WERI-Rb-1 (cell line): ENCODE results near the gene KRT84.

Experiments
- DNase-seq: peaks from one replicate; pipeline ENCODE4 v3.0.0-alpha.2; 2020
- H3K27ac ChIP-seq: fragments of 250-450 bp; sonication (Bioruptor Pico); 2 replicates; pipeline ENCODE4 v1.5.1; 2020; ENCODE audit warnings: mild to moderate bottlenecking, moderate library complexity
- H3K27me3 ChIP-seq: fragments of 250-450 bp; sonication (Bioruptor Pico); 2 replicates; pipeline ENCODE4 v1.5.1; 2021; ENCODE audit warnings: mild to moderate bottlenecking, low read depth, moderate library complexity; ENCODE audit not compliant: insufficient read depth, severe bottlenecking
- H3K36me3 ChIP-seq: fragments of 250-450 bp; sonication (Bioruptor Pico); 2 replicates; pipeline ENCODE4 v1.5.1; 2020; ENCODE audit warnings: mild to moderate bottlenecking, moderate library complexity
- H3K4me3 ChIP-seq: 2 replicates; pipeline ENCODE4 v1.5.1; 2011; ENCODE audit warnings: low read depth, mild to moderate bottlenecking, control low read depth, low read length
- H3K9me3 ChIP-seq: fragments of 250-450 bp; sonication (Bioruptor Pico); 2 replicates; pipeline ENCODE4 v1.5.1; 2021; ENCODE audit warnings: mild to moderate bottlenecking, moderate library complexity; ENCODE audit not compliant: severe bottlenecking
- CTCF ChIP-seq: IDR thresholded peaks from 2 replicates; pipeline ENCODE4 v1.5.1; 2011; ENCODE audit warnings: low read depth, mild to moderate bottlenecking, control low read depth, inconsistent platforms, low read length

Gene KRT84

DNA sequence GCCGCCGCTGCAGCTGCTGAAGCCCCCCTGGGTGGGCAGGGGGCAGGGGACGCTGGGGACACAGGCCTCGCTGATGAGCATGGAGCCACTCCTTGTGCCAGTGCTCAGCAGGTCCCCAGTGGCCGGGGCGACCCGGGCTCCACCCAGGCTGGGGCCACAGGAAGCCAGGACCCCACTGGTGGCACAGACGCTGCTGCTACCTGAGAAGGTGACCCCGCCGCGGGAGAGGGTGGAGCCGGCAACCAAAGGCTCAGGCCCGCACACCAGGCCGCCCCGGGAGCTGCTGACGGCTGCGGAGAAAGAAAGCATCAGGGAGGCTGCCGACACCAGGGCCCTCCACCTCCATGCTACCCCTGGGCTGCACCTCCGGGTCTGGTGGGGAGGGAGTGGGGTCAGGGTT is 7.4 kb downstream of the KRT84 start:
- no peak overlapping the region for H3K27ac ChIP-seq
- H3K27me3 ChIP-seq = peaks cover 70% of the 10 kb centered on the region
- no peak for TF ChIP-seq CTCF

DNA sequence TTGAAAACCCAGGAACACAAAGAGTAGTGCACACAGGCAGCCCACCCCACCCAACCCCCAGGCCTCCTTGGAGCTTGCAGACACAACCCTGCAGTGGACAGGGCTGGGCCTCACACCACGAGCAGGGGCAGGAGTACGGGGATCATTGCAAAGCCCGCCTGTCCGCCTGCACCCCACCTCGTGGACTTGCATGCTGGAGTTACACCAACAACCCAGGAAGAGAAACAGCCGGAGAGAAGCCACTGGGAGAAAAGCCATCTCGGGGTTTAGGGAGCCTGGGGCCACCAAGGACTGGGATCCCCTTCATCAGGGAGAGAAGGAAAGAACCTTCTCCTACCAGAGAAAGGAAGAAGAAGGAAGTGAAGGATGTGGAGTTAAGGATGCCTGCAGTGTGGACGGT is 8.2 kb downstream of the KRT84 start:
- no peaks in the 10 kb centered on the region for H3K36me3 ChIP-seq
- H3K27ac ChIP-seq = no peak overlapping the region
- H3K27me3 ChIP-seq = peaks cover 62% of the 10 kb centered on the region
- no peaks in the 10 kb centered on the region for H3K9me3 ChIP-seq
- no peak overlapping the region for H3K4me3 ChIP-seq
- TF ChIP-seq CTCF = no peak
- no peak for DNase-seq

More for the DNA sequence above, 7.4 kb downstream of the KRT84 start:
- H3K9me3 ChIP-seq = no peaks in the 10 kb centered on the region
- H3K36me3 ChIP-seq = no peaks in the 10 kb centered on the region
- DNase-seq = no peak
- no peak overlapping the region for H3K4me3 ChIP-seq

GRCh38 chr12:52372216-52373154 is 13.0 kb downstream of the KRT84 start:
- DNase-seq = peak; percentile 71
- Histone ChIP-seq H3K27me3 (peaks cover 47% of the 10 kb centered on the region), H3K36me3 (no peaks in the 10 kb centered on the region), H3K9me3 (no peaks in the 10 kb centered on the region), H3K4me3 (no peak overlapping the region), H3K27ac (no peak overlapping the region)
- peak; percentile 79 for TF ChIP-seq CTCF

DNA sequence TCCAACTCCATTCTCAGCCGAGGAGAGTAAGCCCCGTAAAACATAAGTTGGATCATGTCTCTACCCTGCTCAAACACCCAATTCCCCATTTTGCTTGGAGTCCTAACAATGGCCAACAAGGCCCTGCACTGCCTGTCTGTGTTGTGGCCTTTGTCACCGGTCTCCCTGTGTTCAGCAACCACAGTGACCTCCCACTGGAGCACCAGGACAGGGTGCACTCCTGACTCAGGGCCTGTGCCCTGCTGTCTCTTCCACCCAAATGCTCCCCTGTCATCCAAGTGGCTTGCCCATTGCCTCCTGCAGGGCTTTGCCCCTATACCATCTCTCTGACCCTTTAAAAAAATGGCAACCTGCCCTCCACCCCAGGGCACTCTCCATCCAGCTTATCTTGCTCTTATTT is 13.7 kb downstream of the KRT84 start:
- Histone ChIP-seq H3K36me3 (no peaks in the 10 kb centered on the region), H3K9me3 (no peaks in the 10 kb centered on the region), H3K27ac (no peak overlapping the region), H3K4me3 (no peak overlapping the region), H3K27me3 (peaks cover 41% of the 10 kb centered on the region)
- TF ChIP-seq CTCF = no peak
- no peak for DNase-seq

- no peaks in the 10 kb centered on the region for H3K9me3 ChIP-seq
- no peak for TF ChIP-seq CTCF
- H3K27ac ChIP-seq = no peak overlapping the region
- peaks cover 40% of the 10 kb centered on the region for H3K27me3 ChIP-seq
- no peaks in the 10 kb centered on the region for H3K36me3 ChIP-seq
- DNase-seq = no peak
- H3K4me3 ChIP-seq = no peak overlapping the region
Observed at GRCh38 chr12:52370926-52371608, 14.4 kb downstream of the KRT84 start.
